Endodermal cell (in vitro differentiated cells): Measurements from ENCODE around the gene TAP2. TPM values are rescaled to one million over a fixed set of nuclear protein-coding genes. Genes with fewer than 3 reads are reported as not detected.

Source experiments
- DNase-seq: peaks from one replicate; pipeline ENCODE4 v3.0.0-alpha.2; 2017
- H3K27ac ChIP-seq: 2 replicates; pipeline ENCODE4 v1.5.1; 2013; ENCODE audit warnings: mild to moderate bottlenecking, low read depth, low read length, moderate library complexity
- H3K27me3 ChIP-seq: 2 replicates; pipeline ENCODE4 v1.6.1; 2013; ENCODE audit warnings: mild to moderate bottlenecking, low read length, moderate library complexity; ENCODE audit not compliant: insufficient read depth, control insufficient read depth, poor library complexity, severe bottlenecking
- H3K36me3 ChIP-seq: 2 replicates; pipeline ENCODE4 v1.7.0; 2013; ENCODE audit warnings: mild to moderate bottlenecking, low read length, moderate library complexity; ENCODE audit not compliant: control insufficient read depth, insufficient read depth
- H3K4me1 ChIP-seq: one replicate; pipeline ENCODE4 v1.7.0; 2013; ENCODE audit warnings: low read length; ENCODE audit not compliant: control insufficient read depth, insufficient read depth
- H3K4me3 ChIP-seq: 2 replicates; pipeline ENCODE4 v1.5.1; 2013; ENCODE audit warnings: mild to moderate bottlenecking, low read length, moderate library complexity
- H3K9ac ChIP-seq: 2 replicates; pipeline ENCODE4 v1.6.1; 2013; ENCODE audit warnings: mild to moderate bottlenecking, low read length, moderate library complexity; ENCODE audit not compliant: poor library complexity, severe bottlenecking; ENCODE audit errors: extremely low read depth
- H3K9me3 ChIP-seq: 2 replicates; pipeline ENCODE4 v1.6.1; 2013; ENCODE audit warnings: mild to moderate bottlenecking, low read length, moderate library complexity; ENCODE audit not compliant: control insufficient read depth
- H3K27ac Mint-ChIP-seq: 2 replicates; pipeline ENCODE4 v1.8.0; 2020; ENCODE audit warnings: mixed read lengths
- H3K27me3 Mint-ChIP-seq: 2 replicates; pipeline ENCODE4 v1.8.0; 2021; ENCODE audit warnings: mild to moderate bottlenecking, mixed read lengths; ENCODE audit not compliant: insufficient read depth
- H3K36me3 Mint-ChIP-seq: 2 replicates; pipeline ENCODE4 v1.8.0; 2020; ENCODE audit warnings: low read depth, mixed read lengths
- H3K4me1 Mint-ChIP-seq: 2 replicates; pipeline ENCODE4 v1.8.0; 2020; ENCODE audit warnings: mixed read lengths
- H3K4me3 Mint-ChIP-seq: 2 replicates; pipeline ENCODE4 v1.8.0; 2020; ENCODE audit warnings: mild to moderate bottlenecking, moderate library complexity, mixed read lengths
- H3K9me3 Mint-ChIP-seq: 2 replicates; pipeline ENCODE4 v1.8.0; 2020; ENCODE audit warnings: mild to moderate bottlenecking, mixed read lengths
- WGBS, 2 experiments: methylation state at CpG; one replicate each; pipeline versions ENCODE4 v1.1.5 to v1.1.7; 2013; ENCODE audit warnings: missing lambda C conversion rate in 2 of 2, mixed read lengths in 1 of 2; ENCODE audit not compliant: insufficient coverage in 1 of 2, insufficient read length in 1 of 2; 5-methylcytosine and 5-hydroxymethylcytosine counted together
- total RNA-seq, 2 donors: library from RNA; stranded (reverse); fragmentation: NEBNext Ultra II Directional in 1 of 2; extraction: Animal tissue kit (Norgen Biotek cat#: 25700) in 1 of 2; gene quantifications; 2 replicates in 1 of 2; 3 replicates in 1 of 2; pipeline ENCODE4 v1.2.1, GENCODE V29; 2021
- TF ChIP-seq, protein P1 (sequence below): fragments of 200-600 bp; sonication (generic); conservative IDR thresholded peaks from 2 replicates; pipeline ENCODE4 v1.5.0; 2021; ENCODE audit warnings: antibody characterized with exemption, mild to moderate bottlenecking

Gene TAP2
- total RNA-seq, 2 donors from 2014 or later: 3.4 to 6.6 TPM

DNA sequence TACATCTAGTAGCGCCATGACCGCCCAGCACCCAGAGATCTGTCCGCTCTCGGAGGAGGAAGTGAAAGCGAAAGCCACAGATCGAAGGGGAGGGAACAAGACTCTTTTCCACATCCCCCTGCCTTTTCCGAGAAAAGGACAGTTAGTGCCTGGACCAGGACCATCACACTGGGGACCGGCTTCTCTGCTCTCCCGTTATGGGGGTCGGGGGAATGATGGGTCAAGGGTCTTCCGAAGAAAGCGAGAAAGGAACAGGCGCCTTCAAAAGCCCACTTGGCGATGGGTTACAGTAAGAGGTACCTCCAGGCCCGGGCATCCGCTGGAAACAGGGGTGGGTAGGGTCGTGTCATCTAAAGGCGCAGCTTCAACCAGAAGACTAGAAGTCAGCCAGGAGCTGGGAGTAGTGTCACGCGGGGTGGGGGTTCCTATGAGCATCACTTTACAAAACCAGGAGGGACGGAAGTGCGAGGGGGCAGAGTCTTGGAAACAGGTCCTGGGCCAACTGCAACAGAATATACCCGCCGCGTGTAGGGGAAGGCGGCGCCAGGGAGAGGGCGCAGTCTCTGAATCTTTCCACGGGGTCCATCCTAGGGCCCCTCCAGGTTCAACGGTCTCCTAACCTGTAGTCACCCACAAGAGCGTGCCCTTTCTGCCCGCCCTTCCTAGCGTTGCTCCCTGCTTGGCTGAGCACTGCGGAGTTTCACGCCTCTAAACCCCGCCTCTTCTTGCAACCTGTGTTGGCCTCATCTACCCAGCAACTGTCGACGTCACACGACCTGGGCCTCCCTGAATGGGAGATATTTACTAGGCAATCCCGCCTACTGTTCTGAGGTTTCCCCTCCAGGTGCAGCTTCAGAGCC lies 5.7 kb upstream of the TAP2 start, which contains the start of gene PSMB8:
Gene PSMB8 (minus strand): TSS at position 69 of the 860 bp plus-strand sequence. CDS start 51 bp downstream, at position 18.
- Mint-ChIP-seq H3K4me1 (peaks cover 7% of the 10 kb centered on the region), H3K4me3 (peak within 1 kb of the TSS; percentile 68), H3K27me3 (peaks cover 89% of the 10 kb centered on the region), H3K36me3 (no peaks in the 10 kb centered on the region), H3K27ac (no peak within 1 kb of the TSS), H3K9me3 (no peaks in the 10 kb centered on the region)
- Histone ChIP-seq H3K27ac (no peak within 1 kb of the TSS), H3K9ac (no peak within 1 kb of the TSS), H3K36me3 (no peaks in the 10 kb centered on the region), H3K4me3 (peak within 1 kb of the TSS; percentile 76), H3K4me1 (peaks cover 4% of the 10 kb centered on the region), H3K9me3 (no peaks in the 10 kb centered on the region), H3K27me3 (peaks cover 100% of the 10 kb centered on the region)
- TF ChIP-seq, protein P1, sequence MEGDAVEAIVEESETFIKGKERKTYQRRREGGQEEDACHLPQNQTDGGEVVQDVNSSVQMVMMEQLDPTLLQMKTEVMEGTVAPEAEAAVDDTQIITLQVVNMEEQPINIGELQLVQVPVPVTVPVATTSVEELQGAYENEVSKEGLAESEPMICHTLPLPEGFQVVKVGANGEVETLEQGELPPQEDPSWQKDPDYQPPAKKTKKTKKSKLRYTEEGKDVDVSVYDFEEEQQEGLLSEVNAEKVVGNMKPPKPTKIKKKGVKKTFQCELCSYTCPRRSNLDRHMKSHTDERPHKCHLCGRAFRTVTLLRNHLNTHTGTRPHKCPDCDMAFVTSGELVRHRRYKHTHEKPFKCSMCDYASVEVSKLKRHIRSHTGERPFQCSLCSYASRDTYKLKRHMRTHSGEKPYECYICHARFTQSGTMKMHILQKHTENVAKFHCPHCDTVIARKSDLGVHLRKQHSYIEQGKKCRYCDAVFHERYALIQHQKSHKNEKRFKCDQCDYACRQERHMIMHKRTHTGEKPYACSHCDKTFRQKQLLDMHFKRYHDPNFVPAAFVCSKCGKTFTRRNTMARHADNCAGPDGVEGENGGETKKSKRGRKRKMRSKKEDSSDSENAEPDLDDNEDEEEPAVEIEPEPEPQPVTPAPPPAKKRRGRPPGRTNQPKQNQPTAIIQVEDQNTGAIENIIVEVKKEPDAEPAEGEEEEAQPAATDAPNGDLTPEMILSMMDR: peak; percentile 57
- peak; percentile 98 for DNase-seq
- WGBS, 2 experiments: 1 to 2% methylated on average over 17 to 40 of the region's 40 CpGs

- Histone ChIP-seq H3K36me3 (no peaks in the 10 kb centered on the region), H3K4me3 (peak overlapping the region; percentile 76), H3K9me3 (no peaks in the 10 kb centered on the region), H3K4me1 (peaks cover 4% of the 10 kb centered on the region), H3K27ac (no peak overlapping the region), H3K9ac (no peak overlapping the region), H3K27me3 (peaks cover 98% of the 10 kb centered on the region)
- H3K27ac Mint-ChIP-seq: no peak overlapping the region
- peak; percentile 77 for DNase-seq
- H3K9me3 Mint-ChIP-seq: no peaks in the 10 kb centered on the region
- TF ChIP-seq, protein P1: no peak
- peaks cover 7% of the 10 kb centered on the region for H3K4me1 Mint-ChIP-seq
- no peaks in the 10 kb centered on the region for H3K36me3 Mint-ChIP-seq
- WGBS, 2 experiments: 8 to 12% methylated on average over 24 to 28 of the region's 28 CpGs
- H3K4me3 Mint-ChIP-seq: peak overlapping the region; percentile 68
- H3K27me3 Mint-ChIP-seq: peaks cover 86% of the 10 kb centered on the region
Measured at GRCh38 chr6:32843331-32843978, 4.9 kb upstream of the TAP2 start.

- H3K4me3 ChIP-seq: no peak overlapping the region
- TF ChIP-seq, protein P1: no peak
- DNase-seq: no peak
Measured at GRCh38 chr6:32842690-32843089, 4.2 kb upstream of the TAP2 start.

More at GRCh38 chr6:32842690-32843089, 4.2 kb upstream of the TAP2 start:
- no peaks in the 10 kb centered on the region for H3K9me3 ChIP-seq
- no peak overlapping the region for H3K9ac ChIP-seq
- H3K27me3 ChIP-seq: peaks cover 93% of the 10 kb centered on the region
- H3K4me1 ChIP-seq: peaks cover 4% of the 10 kb centered on the region
- H3K36me3 ChIP-seq: no peaks in the 10 kb centered on the region
- H3K27me3 Mint-ChIP-seq: peaks cover 79% of the 10 kb centered on the region
- no peak overlapping the region for H3K27ac Mint-ChIP-seq
- H3K4me3 Mint-ChIP-seq: no peak overlapping the region
- H3K36me3 Mint-ChIP-seq: no peaks in the 10 kb centered on the region
- H3K9me3 Mint-ChIP-seq: no peaks in the 10 kb centered on the region
- H3K4me1 Mint-ChIP-seq: peaks cover 7% of the 10 kb centered on the region
- 92% methylated on average over 7 to 8 of the region's 8 CpGs for WGBS, 2 experiments
- H3K27ac ChIP-seq: no peak overlapping the region
